ENCODE measurements around the gene PDK1. TPM values are rescaled to one million over a fixed set of nuclear protein-coding genes. Genes with fewer than 3 reads are reported as not detected.

The PDK1 gene
- total RNA-seq, 2 experiments from 2014 or later: 30.0 to 31.1 TPM

GRCh38 chr2:172596776-172597175 lies 40.9 kb downstream of the PDK1 start:
- Histone ChIP-seq H3K27ac (ENCODE audit: low read depth in 1 of 2, low read length in 2 of 2) (no peak overlapping the region), H3K4me3 (ENCODE audit: low read length) (no peak overlapping the region), H3K9me3 (ENCODE audit: control insufficient read depth in 1 of 2, insufficient read depth in 1 of 2, low read length in 2 of 2) (no peaks in the 10 kb centered on the region), H3K4me1 (ENCODE audit: insufficient read depth, low read length) (no peaks in the 10 kb centered on the region), H3K36me3 (ENCODE audit: insufficient read depth, low read length) (peaks cover 70% of the 10 kb centered on the region), H3K27me3 (ENCODE audit: control insufficient read depth in 1 of 2, insufficient read depth in 2 of 2, low read length in 2 of 2) (no peaks in the 10 kb centered on the region)
- H3K9me3 Mint-ChIP-seq: no peaks in the 10 kb centered on the region
- H3K4me1 Mint-ChIP-seq (ENCODE audit: low read depth): peaks cover 16% of the 10 kb centered on the region
- no peaks in the 10 kb centered on the region for H3K27me3 Mint-ChIP-seq
- no peak overlapping the region for H3K4me3 Mint-ChIP-seq
- TF ChIP-seq CTCF (IDR thresholded peaks at IDR 0.05): no peak
- intact Hi-C loops (cut with DNase I, micrococcal nuclease): no loop called here
- POLR2A ChIA-PET: no interaction called here
- CTCF ChIA-PET: no interaction called here
- DNase-seq (no peak), ATAC-seq (ENCODE audit: poor library complexity) (no peak)
- H3K36me3 Mint-ChIP-seq (ENCODE audit: low read depth): peaks cover 93% of the 10 kb centered on the region
- no peak overlapping the region for H3K27ac Mint-ChIP-seq

GRCh38 chr2:172597176-172597842 lies 41.4 kb downstream of the PDK1 start:
- intact Hi-C loops (cut with DNase I, micrococcal nuclease): no loop called here
- no peak for ATAC-seq (ENCODE audit: poor library complexity)
- H3K4me3 ChIP-seq (ENCODE audit: low read length): no peak overlapping the region
- Mint-ChIP-seq H3K4me3 (no peak overlapping the region), H3K27me3 (no peaks in the 10 kb centered on the region), H3K36me3 (ENCODE audit: low read depth) (peaks cover 93% of the 10 kb centered on the region), H3K27ac (no peak overlapping the region), H3K4me1 (ENCODE audit: low read depth) (peaks cover 16% of the 10 kb centered on the region), H3K9me3 (no peaks in the 10 kb centered on the region)
- H3K4me1 ChIP-seq (ENCODE audit: insufficient read depth, low read length): no peaks in the 10 kb centered on the region
- POLR2A ChIA-PET: no interaction called here
- TF ChIP-seq CTCF (IDR thresholded peaks at IDR 0.05): no peak
- DNase-seq: no peak
- CTCF ChIA-PET: no interaction called here
- no peaks in the 10 kb centered on the region for H3K27me3 ChIP-seq (ENCODE audit: control insufficient read depth in 1 of 2, insufficient read depth in 2 of 2, low read length in 2 of 2)
- no peak overlapping the region for H3K27ac ChIP-seq (ENCODE audit: low read depth in 1 of 2, low read length in 2 of 2)
- H3K36me3 ChIP-seq (ENCODE audit: insufficient read depth, low read length): peaks cover 72% of the 10 kb centered on the region
- no peaks in the 10 kb centered on the region for H3K9me3 ChIP-seq (ENCODE audit: control insufficient read depth in 1 of 2, insufficient read depth in 1 of 2, low read length in 2 of 2)

- H3K4me3 ChIP-seq (ENCODE audit: low read length): no peak overlapping the region
- ATAC-seq (ENCODE audit: poor library complexity): no peak
Measured at GRCh38 chr2:172599947-172600346, 44.1 kb downstream of the PDK1 start.

More at GRCh38 chr2:172599947-172600346, 44.1 kb downstream of the PDK1 start:
- no peak for TF ChIP-seq CTCF (IDR thresholded peaks at IDR 0.05)
- H3K36me3 ChIP-seq (ENCODE audit: insufficient read depth, low read length): peaks cover 67% of the 10 kb centered on the region
- Mint-ChIP-seq H3K9me3 (no peaks in the 10 kb centered on the region), H3K4me3 (no peak overlapping the region), H3K36me3 (ENCODE audit: low read depth) (peaks cover 97% of the 10 kb centered on the region), H3K27ac (no peak overlapping the region), H3K4me1 (ENCODE audit: low read depth) (peaks cover 16% of the 10 kb centered on the region), H3K27me3 (no peaks in the 10 kb centered on the region)
- H3K9me3 ChIP-seq (ENCODE audit: control insufficient read depth in 1 of 2, insufficient read depth in 1 of 2, low read length in 2 of 2): no peaks in the 10 kb centered on the region
- intact Hi-C loops (cut with DNase I, micrococcal nuclease): no loop called here
- CTCF ChIA-PET: no interaction called here
- DNase-seq: no peak
- no peaks in the 10 kb centered on the region for H3K27me3 ChIP-seq (ENCODE audit: control insufficient read depth in 1 of 2, insufficient read depth in 2 of 2, low read length in 2 of 2)
- H3K27ac ChIP-seq (ENCODE audit: low read depth in 1 of 2, low read length in 2 of 2): no peak overlapping the region
- no peaks in the 10 kb centered on the region for H3K4me1 ChIP-seq (ENCODE audit: insufficient read depth, low read length)
- POLR2A ChIA-PET: no interaction called here

All from CD4-positive, alpha-beta T cell (primary cell).